ENCODE measurements around the gene PGR.

The PGR gene

DNA sequence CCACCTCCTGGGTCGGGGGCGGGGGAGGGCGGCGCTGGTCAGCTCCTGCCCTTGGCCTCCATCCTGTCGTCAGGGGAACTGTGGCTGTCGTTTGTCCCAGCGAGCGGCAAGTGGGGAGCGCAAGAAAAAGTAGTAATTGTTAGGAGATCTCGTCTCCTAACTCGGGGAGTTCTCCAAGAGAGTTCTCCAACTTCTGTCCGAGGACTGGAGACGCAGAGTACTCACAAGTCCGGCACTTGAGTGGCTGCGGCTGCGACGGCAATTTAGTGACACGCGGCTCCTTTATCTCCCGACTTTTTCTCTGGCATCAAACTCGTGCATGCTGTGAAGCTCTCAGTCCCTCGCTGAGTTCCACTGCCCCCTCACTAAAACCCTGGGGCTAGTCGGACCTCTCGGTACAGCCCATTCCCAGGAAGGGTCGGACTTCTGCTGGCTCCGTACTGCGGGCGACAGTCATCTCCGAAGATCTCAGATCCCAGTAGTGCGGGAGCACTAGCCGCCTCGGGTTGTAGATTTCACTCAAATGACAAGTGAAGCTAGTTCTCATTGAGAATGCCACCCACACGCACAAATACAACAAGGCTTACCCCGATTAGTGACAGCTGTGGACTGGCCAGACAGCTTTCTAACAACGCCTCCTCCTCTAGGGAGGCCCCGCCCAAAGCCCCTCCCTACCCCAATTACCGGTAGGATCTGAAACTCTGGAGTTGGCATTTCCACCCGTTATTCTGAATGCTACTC is at the start of gene PGR:
PGR (minus strand) TSS at position 611 of the 741 bp plus-strand sequence. CDS start 743 bp downstream, outside the sequence.
- no peak for DNase-seq

- no peak for DNase-seq
Observed at GRCh38 chr11:101176381-101176780, 46.8 kb upstream of the PGR start.

- DNase-seq: no peak
Observed at GRCh38 chr11:101169944-101170343, 40.3 kb upstream of the PGR start.

DNA sequence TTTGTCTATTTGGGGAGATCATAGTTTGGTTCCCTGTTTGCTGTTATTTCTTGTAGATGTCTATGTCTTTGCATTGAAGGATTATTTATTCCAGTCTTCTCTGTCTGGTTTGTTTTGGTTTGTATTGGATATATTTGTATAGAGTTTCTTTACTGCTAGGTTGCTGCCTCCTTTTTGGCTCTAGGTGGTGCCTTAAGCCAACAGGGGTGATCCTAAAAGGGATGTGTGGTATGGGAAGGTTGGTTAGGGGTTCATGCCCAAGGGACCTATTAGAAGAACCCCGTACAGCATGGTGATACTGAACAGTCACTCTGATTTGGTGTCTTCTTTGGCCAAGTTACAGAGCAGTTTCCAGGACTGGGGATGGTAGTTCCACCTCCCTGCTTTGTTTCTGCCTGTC is 36.4 kb upstream of the PGR start:
- DNase-seq: no peak

- no peak for DNase-seq
Observed at GRCh38 chr11:101158119-101158518, 28.5 kb upstream of the PGR start.

DNA sequence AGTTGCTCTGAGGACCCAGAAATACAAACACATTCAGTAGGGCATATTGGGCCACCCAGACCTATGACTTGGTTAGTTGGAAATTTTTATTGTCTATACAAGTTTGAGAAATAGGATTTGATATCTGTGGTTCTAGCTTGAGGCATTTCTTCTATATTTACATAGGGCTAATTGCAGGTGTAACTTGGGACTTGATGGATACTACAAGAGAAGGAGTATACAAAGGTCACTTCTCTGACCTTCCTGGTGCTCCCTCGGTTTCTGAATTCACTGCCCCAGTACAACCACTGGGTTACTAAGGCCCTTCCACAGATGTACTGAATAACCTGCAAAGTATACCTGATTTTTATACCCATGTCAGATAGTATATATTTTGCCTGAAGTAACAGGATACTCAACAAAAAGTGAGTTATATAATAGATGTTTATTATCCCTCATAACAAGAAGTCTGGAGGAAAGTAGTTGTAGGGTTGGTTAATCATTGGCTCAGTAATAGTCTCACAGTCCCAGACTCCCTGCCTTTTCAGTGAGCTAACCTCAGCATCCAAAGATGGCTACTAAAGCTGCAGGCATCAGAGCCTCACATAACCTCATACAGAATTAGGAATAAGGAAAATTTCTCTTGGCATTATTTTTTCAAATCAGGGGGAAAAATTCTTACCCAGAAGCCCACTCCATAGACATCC is 8.8 kb upstream of the PGR start:
- no peak for DNase-seq

DNA sequence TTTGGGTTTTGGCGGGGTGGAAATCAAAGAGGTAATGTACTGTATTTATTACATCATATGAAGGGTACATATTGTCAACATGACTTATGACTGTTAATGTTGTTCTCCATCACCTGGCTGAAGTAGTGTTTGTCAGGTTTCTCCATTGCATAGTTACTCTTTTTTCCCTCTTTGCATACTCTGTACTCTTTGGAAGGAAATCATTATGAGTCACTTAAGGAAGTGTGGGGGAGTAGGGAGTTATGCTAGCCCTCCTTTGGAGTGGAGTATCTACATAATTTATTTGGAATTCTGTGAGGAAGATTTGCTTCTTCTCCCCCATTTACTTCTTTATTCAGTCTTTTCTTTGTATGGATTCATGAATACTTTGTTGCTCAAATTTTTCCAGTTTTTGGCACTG is 3.6 kb upstream of the PGR start:
- DNase-seq: no peak

GRCh38 chr11:101128571-101129202 is 926 bp downstream of the PGR start:
- DNase-seq: no peak

DNA sequence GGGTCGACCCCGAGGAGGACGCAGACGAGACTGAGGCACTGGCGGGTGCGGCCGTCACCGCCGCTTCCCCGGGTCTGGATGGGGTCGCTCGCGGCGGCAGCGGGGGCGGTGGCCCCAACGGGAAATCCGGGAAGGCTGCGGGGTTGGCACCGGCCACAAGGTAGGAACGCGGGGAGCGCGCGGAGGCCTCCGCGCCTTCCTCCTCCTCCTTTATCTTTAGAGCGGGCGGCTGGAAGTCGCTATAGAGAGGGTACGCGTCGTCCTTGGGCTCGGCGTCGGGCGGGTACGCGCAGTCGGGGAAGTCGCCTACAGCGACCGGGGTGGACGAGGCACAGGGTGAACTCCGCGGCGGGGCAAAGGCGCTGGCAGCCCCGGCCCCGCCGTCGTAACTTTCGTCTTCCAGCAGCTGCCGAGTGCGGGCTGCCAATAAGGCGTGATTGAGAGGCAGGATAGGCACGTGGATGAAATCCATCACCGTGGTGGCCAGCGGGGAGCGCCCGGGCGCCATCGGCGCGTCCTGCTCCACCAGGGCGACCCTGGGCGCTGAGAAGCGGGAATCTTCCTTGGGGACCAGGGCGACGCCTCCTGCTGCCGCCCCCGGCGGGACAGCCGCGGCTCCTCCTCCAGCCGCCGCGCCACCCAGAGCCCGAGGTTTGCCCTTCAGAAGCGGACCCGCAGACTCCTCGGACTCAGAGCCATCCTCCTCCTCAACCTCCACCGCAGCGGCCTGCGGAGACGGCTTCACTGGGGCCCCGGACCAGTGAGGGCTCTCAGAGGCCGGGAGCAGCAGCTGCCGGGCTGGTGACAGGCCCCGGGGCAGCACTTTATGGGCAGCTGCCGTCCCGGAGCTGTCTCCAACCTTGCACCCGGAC is 1.7 kb downstream of the PGR start:
- no peak for DNase-seq

GRCh38 chr11:101127197-101127698 is 2.4 kb downstream of the PGR start:
- no peak for DNase-seq

DNA sequence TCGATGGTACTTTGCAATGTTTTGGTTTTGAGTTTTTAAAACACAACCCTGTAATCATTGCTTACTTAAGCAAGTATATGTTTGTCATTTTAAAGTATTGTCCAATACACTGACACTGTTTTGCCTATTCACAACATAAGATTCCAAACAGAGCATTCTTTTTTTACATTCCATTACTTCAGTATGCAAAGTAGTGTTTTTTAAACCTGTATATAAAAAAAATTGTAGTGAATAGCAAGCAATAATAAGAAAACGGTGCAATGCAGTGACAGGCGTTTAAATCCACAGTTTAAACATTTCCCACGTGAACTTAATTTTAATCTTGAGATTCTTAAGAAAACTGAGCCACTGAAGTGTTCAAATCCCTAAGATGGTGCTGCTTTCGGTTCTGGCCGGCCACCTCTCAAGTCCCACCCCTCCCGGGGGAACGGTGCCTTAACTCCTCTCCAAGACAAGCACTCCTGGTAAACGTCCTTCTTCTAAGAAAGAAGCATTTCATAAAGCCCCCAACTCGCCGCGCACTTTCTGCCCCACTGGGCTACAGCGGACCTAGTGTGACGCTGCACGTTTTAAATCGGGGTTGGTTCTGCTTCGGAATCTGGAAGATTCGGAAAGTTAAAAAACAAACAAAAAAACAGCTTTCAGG is 2.9 kb downstream of the PGR start:
- no peak for DNase-seq

GRCh38 chr11:101115671-101116160 is 13.9 kb downstream of the PGR start:
- DNase-seq: no peak

DNA sequence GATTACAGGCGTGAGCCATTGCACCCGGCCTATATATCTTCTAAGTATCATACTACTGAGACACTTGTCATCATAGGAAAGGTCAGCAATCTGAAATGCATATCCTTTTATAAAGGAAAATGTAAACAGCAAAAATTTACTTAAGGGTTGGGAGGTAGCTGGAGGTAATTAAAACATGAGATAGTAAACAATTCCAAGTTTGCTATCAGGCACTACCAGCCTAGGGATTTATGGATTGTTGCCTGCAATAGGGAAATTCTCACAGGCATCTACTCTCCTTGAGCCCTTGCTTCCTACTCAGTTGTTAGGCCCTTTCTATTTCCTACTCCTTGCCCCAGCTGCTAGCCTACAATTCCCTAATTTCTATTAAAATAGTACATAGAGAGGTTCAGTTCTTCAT is 16.1 kb downstream of the PGR start:
- no peak for DNase-seq

DNA sequence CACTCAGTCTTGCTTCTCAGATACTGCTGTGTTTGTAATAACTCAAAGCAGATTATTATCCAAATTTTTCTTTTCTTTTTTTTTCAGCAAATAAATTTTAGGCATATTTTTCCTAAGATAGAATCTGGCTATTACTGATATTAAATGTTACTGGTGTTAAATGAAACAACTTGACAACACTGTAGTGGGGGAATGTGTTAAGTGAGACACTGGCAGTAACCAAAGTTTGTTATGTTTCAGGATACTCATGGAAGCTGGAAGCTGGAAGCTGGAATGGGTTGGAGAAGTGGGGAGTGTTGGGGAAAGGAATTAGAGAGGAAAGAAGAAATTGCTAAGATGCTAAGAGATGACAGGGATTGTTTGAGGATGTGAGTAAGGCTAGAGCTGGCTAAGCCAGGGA is 24.9 kb downstream of the PGR start:
- DNase-seq: no peak

DNA sequence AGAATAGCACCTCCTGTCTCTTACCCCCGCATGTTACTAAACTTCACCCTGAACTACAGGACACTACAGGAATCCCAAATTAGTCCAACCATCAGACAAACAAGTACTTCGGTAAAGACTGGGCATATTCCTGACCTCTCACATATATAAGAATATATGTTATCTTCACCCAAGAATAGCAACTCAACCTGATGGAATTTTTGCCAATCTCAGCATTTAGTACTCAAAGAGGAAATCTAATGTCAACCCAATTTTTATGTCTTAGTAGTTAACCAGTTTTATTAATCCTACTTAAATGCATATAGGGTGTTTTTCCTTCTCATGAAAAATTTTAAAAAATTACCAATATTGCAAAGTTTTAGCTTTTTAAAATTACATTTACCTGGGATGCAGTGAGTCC is 26.2 kb downstream of the PGR start:
- DNase-seq: no peak

- DNase-seq: no peak
Observed at GRCh38 chr11:101100601-101101000, 29.0 kb downstream of the PGR start.

DNA sequence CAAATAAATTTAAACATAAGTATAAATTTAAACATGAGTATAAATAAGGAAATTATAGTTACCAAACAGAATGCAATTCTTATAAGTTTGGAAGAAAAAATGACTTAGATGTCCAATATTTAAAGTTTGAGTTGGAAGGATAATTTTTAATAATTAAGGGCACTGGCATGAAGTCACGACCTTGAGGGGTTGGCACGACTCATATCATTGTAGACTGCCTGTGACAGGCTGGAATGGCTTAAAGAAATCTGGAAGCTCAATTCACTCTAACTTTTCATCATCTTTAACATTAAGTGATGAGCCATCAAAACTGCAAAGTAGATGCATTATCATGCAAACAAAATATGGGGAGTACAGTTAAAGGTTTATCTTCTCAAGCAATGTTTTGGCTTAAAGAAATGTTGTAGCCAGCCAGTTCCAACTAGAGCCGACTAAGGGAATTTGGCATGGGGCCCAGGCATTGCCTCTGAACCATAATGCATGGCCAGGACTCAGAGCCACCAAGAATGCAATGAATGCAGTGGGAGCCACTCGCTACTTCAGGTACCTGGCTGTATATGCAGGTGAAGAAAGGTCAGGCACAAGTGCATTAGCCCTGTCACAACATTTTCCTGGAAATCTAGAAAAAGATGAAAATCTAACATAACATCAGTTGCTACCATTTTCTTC is 33.4 kb downstream of the PGR start:
- no peak for DNase-seq

DNA sequence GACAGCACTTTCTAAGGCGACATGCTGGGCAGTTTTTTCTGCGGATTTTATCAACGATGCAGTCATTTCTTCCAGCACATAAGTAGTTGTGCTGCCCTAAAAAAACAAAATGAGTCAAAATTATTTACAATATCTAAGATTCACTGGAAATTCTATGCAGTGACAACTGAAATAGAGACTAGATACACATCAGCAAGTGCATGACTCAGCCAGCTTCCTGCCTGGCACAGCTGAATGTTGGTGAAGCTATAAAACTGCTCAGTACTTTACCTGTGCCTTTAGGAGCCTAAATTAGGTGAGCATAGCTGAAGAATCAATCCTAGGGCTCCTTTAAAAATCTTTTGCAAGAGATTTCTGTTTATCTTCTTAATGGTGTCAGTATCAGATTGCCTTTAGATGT is 37.8 kb downstream of the PGR start:
- DNase-seq: no peak

DNA sequence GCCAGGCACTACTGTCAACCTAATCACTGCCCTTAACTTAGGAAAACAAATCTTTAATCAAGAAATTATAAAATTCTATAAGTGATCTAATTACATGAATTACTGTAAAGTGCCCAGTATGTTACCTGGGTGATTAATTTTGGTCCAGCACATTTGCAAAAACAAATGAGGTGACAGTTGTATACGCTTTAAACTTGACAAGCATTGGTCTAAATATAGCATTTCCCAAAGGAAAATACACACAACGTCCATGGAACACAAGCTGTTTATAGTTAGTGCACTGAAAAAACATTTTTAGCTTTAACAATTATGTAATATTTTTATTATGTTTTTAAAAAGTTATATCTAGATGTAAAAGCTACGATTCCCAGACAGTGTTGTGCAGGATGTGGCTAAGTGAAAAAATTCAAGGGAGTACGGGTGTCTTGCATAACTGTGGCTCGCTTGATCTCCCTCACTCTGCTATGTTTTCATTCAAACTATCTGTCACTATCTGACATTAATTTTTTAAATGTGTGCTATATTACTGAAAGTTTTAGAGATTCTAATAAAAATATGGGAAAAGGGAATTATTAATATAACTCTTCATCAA is 38.8 kb downstream of the PGR start:
- DNase-seq: no peak

DNA sequence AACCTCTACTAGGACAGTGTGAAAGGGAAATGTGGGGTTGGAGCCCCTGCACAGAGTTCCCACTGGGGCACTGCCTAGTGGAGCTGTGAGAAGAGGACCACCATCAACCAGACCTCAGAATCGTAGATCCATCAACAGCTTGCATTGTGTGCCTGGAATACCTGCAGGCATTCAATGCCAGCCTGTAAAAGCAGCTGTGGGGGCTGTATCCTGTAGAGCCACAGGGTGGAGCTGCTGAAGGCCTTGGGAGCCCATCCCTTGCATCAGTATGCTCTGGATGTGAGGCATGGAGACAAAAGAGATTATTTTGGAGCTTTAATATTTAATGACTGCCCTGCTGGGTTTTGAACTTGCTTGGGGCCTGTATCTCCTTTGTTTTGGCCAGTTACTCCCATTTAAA is 46.3 kb downstream of the PGR start:
- DNase-seq: no peak

- DNase-seq: no peak
Observed at GRCh38 chr11:101082813-101083212, 46.8 kb downstream of the PGR start.
